SK-N-SH (cell line): ENCODE data around the gene HSCB. TPM values are rescaled to one million over a fixed set of nuclear protein-coding genes. Genes with fewer than 3 reads are reported as not detected.

Experiments used
- CTCF ChIA-PET: fragments of 300-600, 350-600 bp; formaldehyde crosslinking; extraction: SDS; loops from one replicate; lab custom pipeline; 2021; lab: Yijun Ruan, JAX
- POLR2A ChIA-PET: fragments of 350-600 bp; sonication (Branson Sonifier 250); formaldehyde crosslinking; extraction: SDS; loops from one replicate; lab custom pipeline; 2020; ENCODE audit warnings: antibody characterized with exemption, inconsistent platforms; lab: Yijun Ruan, JAX
- DNase-seq: peaks from one replicate; pipeline ENCODE4 v3.0.0; 2012
- H2AFZ ChIP-seq: fragments of 200-600 bp; sonication (generic); 2 replicates; pipeline ENCODE4 v1.8.1; 2016; ENCODE audit warnings: antibody characterized with exemption, mild to moderate bottlenecking, low read depth
- H3F3A ChIP-seq: fragments of 200-600 bp; sonication (generic); replicated peaks from 2 replicates; pipeline ENCODE3; 2016; ENCODE audit warnings: antibody characterized with exemption, mild to moderate bottlenecking; ENCODE audit not compliant: insufficient read depth
- H3K27ac ChIP-seq, 2 experiments: fragments of 200-500 bp in 1 of 2; fragments of 200-600 bp in 1 of 2; sonication (Bioruptor generic) in 1 of 2; sonication (generic), shearing (Covaris generic) in 1 of 2; 2 replicates each; pipeline versions ENCODE4 v1.5.1 to v1.6.1; 2014 to 2016; ENCODE audit warnings: low read depth in 2 of 2, inconsistent platforms in 1 of 2, low read length in 1 of 2, mild to moderate bottlenecking in 1 of 2, mixed read lengths in 1 of 2
- H3K27me3 ChIP-seq: fragments of 200-600 bp; sonication (generic), shearing (Covaris generic); 2 replicates; pipeline ENCODE4 v1.6.1; 2016; ENCODE audit warnings: mixed run types; ENCODE audit not compliant: insufficient read depth
- H3K36me3 ChIP-seq, 2 experiments: fragments of 200-500 bp in 1 of 2; fragments of 200-600 bp in 1 of 2; sonication (Bioruptor generic) in 1 of 2; sonication (generic) in 1 of 2; replicated peaks in 1 of 2; 2 replicates each; pipeline versions ENCODE3 to v1.5.1; 2014 to 2016; ENCODE audit warnings: low read length in 1 of 2, mild to moderate bottlenecking in 1 of 2; ENCODE audit not compliant: insufficient read depth in 2 of 2, control insufficient read depth in 1 of 2
- H3K4me1 ChIP-seq, 2 experiments: fragments of 200-500 bp in 1 of 2; fragments of 200-600 bp in 1 of 2; sonication (Bioruptor generic) in 1 of 2; sonication (generic), shearing (Covaris generic) in 1 of 2; 2 replicates each; pipeline versions ENCODE4 v1.5.1 to v1.6.1; 2014 to 2016; ENCODE audit warnings: low read depth in 1 of 2, low read length in 1 of 2, mixed run types in 1 of 2; ENCODE audit not compliant: insufficient read depth in 2 of 2, control insufficient read depth in 1 of 2
- H3K4me2 ChIP-seq: fragments of 200-600 bp; sonication (generic), shearing (Covaris generic); 2 replicates; pipeline ENCODE4 v1.6.1; 2017; ENCODE audit warnings: mixed run types
- H3K4me3 ChIP-seq, 2 experiments: fragments of 200-500 bp in 1 of 2; fragments of 200-600 bp in 1 of 2; sonication (Bioruptor generic) in 1 of 2; sonication (generic), shearing (Covaris generic) in 1 of 2; 2 replicates each; pipeline versions ENCODE4 v1.5.1 to v1.8.1; 2014 to 2016; ENCODE audit warnings: low read depth in 2 of 2, inconsistent platforms in 1 of 2, low read length in 1 of 2, mild to moderate bottlenecking in 1 of 2, mixed read lengths in 1 of 2, moderate library complexity in 1 of 2
- H3K79me2 ChIP-seq: fragments of 200-600 bp; sonication (generic); 2 replicates; pipeline ENCODE4 v1.8.1; 2017; ENCODE audit warnings: mild to moderate bottlenecking; ENCODE audit not compliant: insufficient read depth
- H3K9ac ChIP-seq: fragments of 200-600 bp; sonication (generic); 2 replicates; pipeline ENCODE4 v1.6.1; 2017; ENCODE audit warnings: mixed run types
- H3K9me2 ChIP-seq: fragments of 200-600 bp; sonication (generic); 2 replicates; pipeline ENCODE4 v1.6.1; 2017; ENCODE audit warnings: mixed run types
- H3K9me3 ChIP-seq: fragments of 200-600 bp; sonication (generic); 2 replicates; pipeline ENCODE4 v1.6.1; 2017; ENCODE audit warnings: mixed run types, mild to moderate bottlenecking, moderate library complexity
- H4K20me1 ChIP-seq: fragments of 200-600 bp; sonication (generic); 2 replicates; pipeline ENCODE4 v1.6.1; 2017; ENCODE audit warnings: mild to moderate bottlenecking, mixed run types; ENCODE audit not compliant: insufficient read depth
- CTCF ChIP-seq: fragments of 200-600 bp; sonication (generic); IDR thresholded peaks from 2 replicates; pipeline ENCODE4 v1.6.1; 2017; ENCODE audit warnings: antibody characterized with exemption, mild to moderate bottlenecking, moderate library complexity
- ELF1 ChIP-seq: IDR thresholded peaks from 2 replicates; pipeline ENCODE4 v1.4.0; 2012
- EZH2phosphoT487 ChIP-seq: fragments of 200-600 bp; sonication (generic); IDR thresholded peaks from 2 replicates; pipeline ENCODE4 v1.6.1; 2017; ENCODE audit warnings: low read depth, mixed run types, mild to moderate bottlenecking, antibody characterized with exemption, moderate library complexity, borderline replicate concordance
- GATA2 ChIP-seq: sonication (generic); formaldehyde crosslinking; IDR thresholded peaks from 2 replicates; pipeline ENCODE4 v1.5.0; 2020; ENCODE audit warnings: mild to moderate bottlenecking, missing genetic modification reagents
- IRF3 ChIP-seq: fragments of 150-350 bp; IDR thresholded peaks from 2 replicates; pipeline ENCODE4 v1.6.1; 2016; ENCODE audit warnings: mild to moderate bottlenecking, low read depth, low read length
- MAX ChIP-seq: IDR thresholded peaks from 2 replicates; pipeline ENCODE4 v1.4.0; 2012; ENCODE audit warnings: low read depth
- MEF2A ChIP-seq: IDR thresholded peaks from 2 replicates; pipeline ENCODE4 v1.4.0; 2012; ENCODE audit warnings: low read depth, borderline replicate concordance
- MXI1 ChIP-seq: IDR thresholded peaks from 2 replicates; pipeline ENCODE4 v1.6.1; 2012; ENCODE audit warnings: mild to moderate bottlenecking, low read depth, low read length, improper control_type of control experiment
- RXRA ChIP-seq: IDR thresholded peaks from 2 replicates; pipeline ENCODE4 v1.4.0; 2012; ENCODE audit warnings: low read depth, mild to moderate bottlenecking, borderline replicate concordance
- SMC3 ChIP-seq: IDR thresholded peaks from 2 replicates; pipeline ENCODE4 v1.6.1; 2012; ENCODE audit warnings: low read depth, low read length, improper control_type of control experiment
- TAF1 ChIP-seq: IDR thresholded peaks from 2 replicates; pipeline ENCODE4 v1.6.1; 2012; ENCODE audit warnings: low read depth, mild to moderate bottlenecking, low read length, moderate library complexity, borderline replicate concordance
- USF1 ChIP-seq: IDR thresholded peaks from 2 replicates; pipeline ENCODE4 v1.4.0; 2012; ENCODE audit warnings: low read depth, borderline replicate concordance
- USF2 ChIP-seq: fragments of 150-350 bp; IDR thresholded peaks from 2 replicates; pipeline ENCODE4 v1.6.1; 2017; ENCODE audit warnings: antibody characterized with exemption, low read length, low read depth, borderline replicate concordance
- YY1 ChIP-seq: IDR thresholded peaks from 2 replicates; pipeline ENCODE4 v1.4.0; 2012; ENCODE audit warnings: low read depth, mild to moderate bottlenecking
- ZBTB33 ChIP-seq: IDR thresholded peaks from 2 replicates; pipeline ENCODE4 v1.4.0; 2012; ENCODE audit warnings: low read depth, borderline replicate concordance
- whole genome bisulfite sequencing: methylation state at CpG from one replicate; pipeline ENCODE4 v1.1.6; 2017; ENCODE audit warnings: low lambda C conversion rate; 5-methylcytosine and 5-hydroxymethylcytosine counted together
- polyA plus RNA-seq, 3 experiments: library from polyadenylated mRNA; depleted of rRNA; stranded (reverse); fragments of >200 nt; gene quantifications; 2 replicates each; pipeline ENCODE4 v1.2.3, GENCODE V29; 2012

The HSCB gene
- polyA plus RNA-seq, 1 of the 3 experiments (the other 2 are of a cell fraction), result 19.9 TPM

- DNase-seq, result no peak
- 0 out of 4 replicates have a peak overlapping the region, but pooled peaks of 1 of the 2 experiments have one; percentile 88 for H3K4me3 ChIP-seq
- peaks cover 64% of the 10 kb centered on the region for H3K79me2 ChIP-seq
- ChIA-PET CTCF (interaction anchor here (3.2 kb wide), 1 partner anchor 25 kb away, joined by 17 read pairs; the partner anchor contains the start of gene XBP1), POLR2A (interaction anchor here (0.7 kb wide), 1 partner anchor 40 kb away, joined by 4 read pairs; no protein-coding TSS in a partner anchor)
- no peak overlapping the region for H3K9ac ChIP-seq
- no peaks in the 10 kb centered on the region for H3K9me3 ChIP-seq
- H3K4me1 ChIP-seq, result no peaks in the 10 kb centered on the region
- 95% methylated on average over 1 of the region's 1 CpG for WGBS
- peaks cover 6% of the 10 kb centered on the region; the same call in 1 of the 2 replicates for H4K20me1 ChIP-seq
- H2AFZ ChIP-seq, result no peak overlapping the region
- no peaks in the 10 kb centered on the region for H3K9me2 ChIP-seq
- no peaks in the 10 kb centered on the region for H3K27me3 ChIP-seq
- H3K27ac ChIP-seq, result peak overlapping the region in 1 of 2 experiments; percentile 88; a peak in 1 of 4 replicates
- H3K36me3 ChIP-seq, result peaks cover 0 to 39% of the 10 kb centered on the region in 2 experiments
- H3K4me2 ChIP-seq, result 0 out of 2 replicates have a peak overlapping the region, but pooled peaks have one; percentile 95
- peaks cover 7% of the 10 kb centered on the region for H3F3A ChIP-seq
- TF ChIP-seq ELF1 (no peak), GATA2 (CRISPR knock-in tag) (no peak), MEF2A (no peak)
Observed at GRCh38 chr22:28774378-28774777, 32.5 kb downstream of the HSCB start.

- H3K27me3 ChIP-seq, result no peaks in the 10 kb centered on the region
- no peaks in the 10 kb centered on the region for H3K9me2 ChIP-seq
- H3K36me3 ChIP-seq, result peaks cover 15 to 78% of the 10 kb centered on the region in 2 experiments
- no peak for TF ChIP-seq YY1
- TF ChIP-seq TAF1, result no peak
- no peak for TF ChIP-seq RXRA
- no peak for TF ChIP-seq CTCF
- TF ChIP-seq SMC3, result no peak
- no peak for TF ChIP-seq ZBTB33
- no peak for TF ChIP-seq MXI1
- no peak for TF ChIP-seq GATA2 (CRISPR knock-in tag)
- TF ChIP-seq MAX, result no peak
- no peak for TF ChIP-seq EZH2phosphoT487
- TF ChIP-seq USF1, result no peak
- TF ChIP-seq USF2, result no peak
- TF ChIP-seq IRF3, result no peak
- peaks cover 73% of the 10 kb centered on the region for H3K79me2 ChIP-seq
- H4K20me1 ChIP-seq, result peaks cover 20% of the 10 kb centered on the region; the same call in 1 of the 2 replicates
- peaks cover 4% of the 10 kb centered on the region for H3F3A ChIP-seq
- H2AFZ ChIP-seq, result no peak overlapping the region
- no peak overlapping the region for H3K27ac ChIP-seq
- no peak overlapping the region for H3K9ac ChIP-seq
- no peak overlapping the region for H3K4me3 ChIP-seq
- H3K4me1 ChIP-seq, result no peaks in the 10 kb centered on the region
- DNase-seq, result no peak
- ChIA-PET POLR2A (no interaction called here), CTCF (interaction anchor here (1.3 to 1.4 kb wide), 2 partner anchors 9 to 50 kb away, joined by 3 to 4 read pairs; no protein-coding TSS in a partner anchor)
- no peaks in the 10 kb centered on the region for H3K9me3 ChIP-seq
- WGBS, result 95% methylated on average over 5 of the region's 5 CpGs
- H3K4me2 ChIP-seq, result no peak overlapping the region
Observed at GRCh38 chr22:28779833-28780232, 38.0 kb downstream of the HSCB start.
